Retinal pigment epithelial cell (primary cell): Measurements from ENCODE around the gene TAT.
A peak's percentile ranks its signal among the peaks of the same experiment; 100 is the strongest.
"Not testable (repeated sequence)": the region's sequence is repeated elsewhere in the genome, so short reads cannot be mapped to it uniquely, and the experiment has no call there.

ENCODE experiments used
- DNase-seq: peaks from one replicate; pipeline ENCODE4 v3.0.0-alpha.2; 2010; ENCODE audit warnings: low read depth
- H3K4me3 ChIP-seq: 2 replicates; pipeline ENCODE4 v1.5.1; 2011; ENCODE audit warnings: mild to moderate bottlenecking, low read length, control low read depth, moderate library complexity
- TF ChIP-seq, protein P1 (sequence below): conservative IDR thresholded peaks from 2 replicates; pipeline ENCODE4 v1.5.1; 2011; ENCODE audit warnings: low read depth, low read length, control low read depth, inconsistent platforms

The TAT gene

DNA sequence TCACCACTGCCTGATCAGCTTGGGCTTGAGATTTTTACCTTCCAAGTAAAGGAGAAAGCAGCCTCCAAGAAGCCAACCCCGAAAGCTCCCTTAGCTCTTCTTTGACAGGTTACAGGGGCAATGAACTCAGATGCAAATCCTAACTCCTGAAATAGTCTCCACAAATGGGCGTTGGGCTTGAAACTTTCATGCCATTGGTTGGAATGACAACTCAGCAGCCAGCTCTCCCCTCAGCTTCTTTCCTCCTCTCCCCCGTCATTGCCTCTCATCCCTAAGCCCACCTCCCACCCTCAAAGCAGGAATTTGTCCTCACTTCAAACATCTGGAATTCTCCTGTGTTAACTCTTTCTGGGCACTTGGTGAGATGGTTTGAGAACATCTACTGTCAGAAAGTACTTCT, at the start of gene TAT:
Gene TAT, minus strand, starts transcription at position 122 of the 400 bp plus-strand sequence. CDS start 677 bp downstream, outside the sequence.
- TF ChIP-seq, protein P1, sequence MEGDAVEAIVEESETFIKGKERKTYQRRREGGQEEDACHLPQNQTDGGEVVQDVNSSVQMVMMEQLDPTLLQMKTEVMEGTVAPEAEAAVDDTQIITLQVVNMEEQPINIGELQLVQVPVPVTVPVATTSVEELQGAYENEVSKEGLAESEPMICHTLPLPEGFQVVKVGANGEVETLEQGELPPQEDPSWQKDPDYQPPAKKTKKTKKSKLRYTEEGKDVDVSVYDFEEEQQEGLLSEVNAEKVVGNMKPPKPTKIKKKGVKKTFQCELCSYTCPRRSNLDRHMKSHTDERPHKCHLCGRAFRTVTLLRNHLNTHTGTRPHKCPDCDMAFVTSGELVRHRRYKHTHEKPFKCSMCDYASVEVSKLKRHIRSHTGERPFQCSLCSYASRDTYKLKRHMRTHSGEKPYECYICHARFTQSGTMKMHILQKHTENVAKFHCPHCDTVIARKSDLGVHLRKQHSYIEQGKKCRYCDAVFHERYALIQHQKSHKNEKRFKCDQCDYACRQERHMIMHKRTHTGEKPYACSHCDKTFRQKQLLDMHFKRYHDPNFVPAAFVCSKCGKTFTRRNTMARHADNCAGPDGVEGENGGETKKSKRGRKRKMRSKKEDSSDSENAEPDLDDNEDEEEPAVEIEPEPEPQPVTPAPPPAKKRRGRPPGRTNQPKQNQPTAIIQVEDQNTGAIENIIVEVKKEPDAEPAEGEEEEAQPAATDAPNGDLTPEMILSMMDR = no peak
- DNase-seq = no peak
- no peak within 1 kb of the TSS for H3K4me3 ChIP-seq

DNA sequence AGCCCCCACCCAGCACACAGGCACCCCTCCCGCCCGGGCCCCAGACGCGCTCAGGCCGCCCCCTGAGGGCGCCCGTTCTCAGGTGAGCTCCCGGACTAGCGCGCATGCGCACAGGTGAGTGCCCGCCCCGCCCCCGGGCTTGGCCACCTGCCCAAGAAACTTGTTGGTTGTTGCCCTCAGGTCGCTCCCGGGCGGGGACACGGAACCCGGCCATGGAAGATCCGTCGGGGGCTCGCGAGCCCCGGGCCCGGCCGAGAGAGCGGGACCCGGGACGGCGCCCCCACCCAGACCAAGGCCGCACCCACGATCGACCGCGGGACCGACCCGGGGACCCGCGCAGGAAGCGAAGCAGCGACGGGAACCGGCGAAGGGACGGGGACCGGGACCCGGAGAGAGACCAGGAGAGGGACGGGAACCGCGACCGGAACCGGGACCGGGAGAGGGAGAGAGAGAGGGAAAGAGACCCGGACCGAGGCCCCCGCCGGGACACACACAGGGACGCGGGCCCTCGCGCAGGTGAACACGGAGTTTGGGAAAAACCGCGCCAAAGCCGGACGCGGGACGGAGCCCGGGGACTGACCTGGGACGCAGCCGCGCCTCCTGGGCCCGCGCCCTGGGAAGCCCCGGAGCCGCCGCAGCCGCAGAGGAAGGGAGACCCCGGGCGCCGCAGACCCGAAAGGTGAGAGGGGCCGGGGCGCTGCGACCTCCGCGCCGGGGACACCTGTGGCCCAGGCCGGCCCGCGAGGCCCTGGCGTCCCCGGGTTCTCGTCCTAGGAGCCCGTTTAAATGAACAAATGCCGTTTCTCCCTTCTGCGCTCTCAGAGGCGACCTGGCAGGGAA, 49.3 kb upstream of the TAT start, which contains the start of gene MARVELD3:
Gene MARVELD3, plus strand, starts transcription at position 167 of the 840 bp plus-strand sequence. Its CDS starts 46 bp downstream, at position 213.
- H3K4me3 ChIP-seq = peak within 1 kb of the TSS; percentile 53
- no peak for DNase-seq
- TF ChIP-seq, protein P1 = no peak

DNA sequence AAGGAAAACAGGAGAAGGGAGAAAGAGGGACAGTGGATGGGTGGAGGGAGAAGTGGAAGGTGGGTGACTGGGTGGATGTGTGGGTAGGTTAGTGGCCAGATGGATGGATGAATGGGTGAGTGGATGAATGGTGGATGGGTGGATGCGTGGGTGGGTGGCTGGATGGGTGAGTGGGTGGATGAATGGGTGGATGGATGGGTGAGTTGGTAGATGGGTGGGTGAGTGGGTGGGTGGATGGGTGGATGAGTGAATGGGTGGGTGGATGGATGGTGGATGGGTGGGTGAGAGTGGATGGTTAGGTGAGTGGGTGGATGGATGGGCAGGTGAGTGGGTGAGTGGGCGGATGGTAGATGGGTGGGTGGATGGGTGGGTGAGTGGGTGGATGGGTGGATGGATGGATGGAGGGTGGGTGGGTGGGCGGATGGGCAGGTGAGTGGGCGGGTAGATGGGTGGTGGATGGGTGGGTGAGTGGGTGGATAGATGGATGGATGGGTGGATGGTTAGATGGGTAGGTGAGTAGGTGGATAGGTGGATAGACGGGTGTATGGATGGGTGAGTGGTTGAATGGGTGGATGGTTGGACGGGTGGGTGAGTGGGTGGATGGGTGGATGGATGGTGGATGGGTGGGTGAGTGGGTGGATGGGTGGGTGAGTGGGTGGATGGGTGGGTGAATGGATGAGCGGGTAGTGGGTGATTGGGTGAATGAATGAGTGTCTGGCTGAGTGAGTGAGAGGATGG, 48.4 kb upstream of the TAT start:
- no peak overlapping the region for H3K4me3 ChIP-seq
- DNase-seq = no peak
- TF ChIP-seq, protein P1 = no peak

DNA sequence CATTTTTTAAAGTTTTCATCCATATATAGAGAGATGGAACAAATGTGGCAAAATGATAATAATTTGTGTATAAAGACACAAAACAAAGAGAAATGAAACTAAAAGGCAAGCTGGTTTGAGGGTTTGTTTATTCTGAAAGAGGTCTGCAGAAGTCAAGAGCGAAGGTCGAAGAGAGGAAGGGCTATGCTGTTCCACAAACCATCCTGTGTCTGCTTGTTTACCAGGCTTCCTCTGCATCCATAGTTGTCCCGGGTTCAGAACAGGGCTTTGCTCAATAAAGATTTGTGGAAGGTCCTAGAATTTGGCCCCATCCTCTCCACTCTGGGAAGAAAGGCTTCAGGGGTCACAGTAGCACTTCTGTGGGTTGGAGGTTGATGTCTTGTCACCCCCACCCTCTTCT, 46.7 kb upstream of the TAT start:
- no peak for DNase-seq
- no peak overlapping the region for H3K4me3 ChIP-seq
- TF ChIP-seq, protein P1 = no peak

DNA sequence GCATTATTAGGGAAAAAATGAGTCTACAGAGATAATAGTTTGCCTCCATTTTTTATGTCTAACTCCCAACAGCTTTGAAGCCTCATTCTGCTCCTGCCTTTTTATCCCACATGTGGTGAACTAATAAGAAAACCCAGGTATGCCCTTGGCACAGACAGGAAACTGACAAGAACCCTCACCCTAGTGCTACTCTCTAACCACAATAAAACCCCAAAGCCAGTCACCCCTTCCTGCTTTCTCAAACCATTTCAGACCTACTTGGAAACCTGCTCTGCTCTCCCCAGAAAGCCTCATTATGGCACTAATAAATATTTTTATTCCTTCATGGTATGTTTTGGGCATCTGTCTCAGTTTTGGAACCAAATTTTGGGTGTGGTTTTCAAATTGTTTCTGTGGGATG, 45.2 kb upstream of the TAT start:
- DNase-seq = no peak
- no peak overlapping the region for H3K4me3 ChIP-seq
- TF ChIP-seq, protein P1 = no peak

DNA sequence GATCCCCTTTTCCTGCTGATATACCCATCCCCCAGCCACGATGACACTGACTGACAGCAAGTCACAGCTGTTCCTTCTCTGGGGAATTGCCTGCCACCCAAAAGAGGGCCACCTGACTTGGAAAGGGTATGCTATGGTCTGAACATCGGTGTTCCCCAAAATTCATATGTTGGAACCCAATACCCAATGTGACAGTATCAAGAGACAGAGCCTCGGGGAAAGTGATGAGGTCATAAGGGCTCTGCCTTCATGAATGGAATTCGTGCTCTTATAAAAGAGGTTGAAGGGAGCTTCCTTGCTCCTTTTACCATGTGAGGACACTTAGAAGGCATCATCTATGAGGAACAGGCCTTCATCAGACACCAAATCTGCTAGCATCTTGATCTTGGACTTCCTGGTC, 41.5 kb upstream of the TAT start:
- no peak for DNase-seq
- H3K4me3 ChIP-seq = no peak overlapping the region
- TF ChIP-seq, protein P1 = no peak

DNA sequence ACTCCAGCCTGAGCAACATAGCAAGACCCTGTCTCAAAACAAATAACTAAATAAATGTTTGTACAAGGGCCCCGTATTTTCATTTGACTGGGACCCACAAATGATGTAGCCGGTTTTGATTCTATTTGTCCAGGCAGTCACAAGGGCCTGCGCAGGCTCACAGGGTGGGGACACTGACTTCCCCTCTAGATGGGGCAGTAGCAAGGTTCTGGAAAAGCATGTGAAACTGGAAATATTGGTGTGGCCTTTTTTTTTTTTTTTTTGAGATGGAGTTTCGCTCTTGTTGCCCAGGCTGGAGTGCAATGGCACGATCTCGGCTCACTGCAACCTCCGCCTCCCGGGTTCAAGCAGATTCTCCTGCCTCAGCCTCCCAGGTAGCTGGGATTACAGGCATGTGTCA, 38.1 kb upstream of the TAT start:
- H3K4me3 ChIP-seq, DNase-seq: not testable (repeated sequence)
